Keratinocyte (primary cell): Measurements from ENCODE around the gene GNB1.

Source experiments
- CTCF ChIP-seq, 3 experiments: IDR thresholded peaks in 1 of 3; conservative IDR thresholded peaks in 1 of 3; optimal IDR thresholded peaks in 1 of 3; 2 replicates in 2 of 3; 3 replicates in 1 of 3; pipeline versions ENCODE3 to v1.5.1; 2011; ENCODE audit warnings: low read length in 3 of 3, mild to moderate bottlenecking in 3 of 3, moderate library complexity in 2 of 3, control low read depth in 1 of 3, inconsistent platforms in 1 of 3; ENCODE audit not compliant: insufficient read depth in 2 of 3; ENCODE audit errors: extremely low read depth in 1 of 3
- EZH2 ChIP-seq: IDR thresholded peaks from one replicate; pipeline ENCODE4 v1.6.1; 2012; ENCODE audit warnings: inconsistent platforms, mild to moderate bottlenecking, low read length, moderate library complexity

GRCh38 chr1:1808206-1808605 lies 82.7 kb downstream of the GNB1 start:
- TF ChIP-seq CTCF (optimal IDR thresholded peaks at IDR 0.05 in 1 of 3, IDR thresholded peaks at IDR 0.05 in 1 of 3, conservative IDR thresholded peaks at IDR 0.05 in 1 of 3; ENCODE audit: extremely low read depth in 1 of 3, insufficient read depth in 2 of 3, low read length in 3 of 3), result no peak
- TF ChIP-seq EZH2, result no peak
